Fibroblast of the aortic adventitia (primary cell): Measurements from ENCODE around the gene ARID1B. TPM values are rescaled to one million over a fixed set of nuclear protein-coding genes. Genes with fewer than 3 reads are reported as not detected.

Experiments
- DNase-seq: peaks from one replicate; pipeline ENCODE4 v3.0.0-alpha.2; 2010; ENCODE audit warnings: low read depth
- H3K4me3 ChIP-seq: 2 replicates; pipeline ENCODE4 v1.5.1; 2011; ENCODE audit warnings: low read depth, mild to moderate bottlenecking, control low read depth, low read length, moderate library complexity
- total RNA-seq: library from RNA; depleted of rRNA; stranded (reverse); fragments of >200 nt; gene quantifications from 2 replicates; pipeline ENCODE4 v1.2.3, GENCODE V29; 2012; ENCODE audit warnings: low replicate concordance
- TF ChIP-seq, protein P1 (sequence below): IDR thresholded peaks from 2 replicates; pipeline ENCODE4 v1.5.1; 2011; ENCODE audit warnings: mild to moderate bottlenecking, low read length, control low read depth, inconsistent platforms; ENCODE audit not compliant: insufficient read depth

Gene ARID1B
- total RNA-seq, 1 donor: 55.9 TPM

DNA sequence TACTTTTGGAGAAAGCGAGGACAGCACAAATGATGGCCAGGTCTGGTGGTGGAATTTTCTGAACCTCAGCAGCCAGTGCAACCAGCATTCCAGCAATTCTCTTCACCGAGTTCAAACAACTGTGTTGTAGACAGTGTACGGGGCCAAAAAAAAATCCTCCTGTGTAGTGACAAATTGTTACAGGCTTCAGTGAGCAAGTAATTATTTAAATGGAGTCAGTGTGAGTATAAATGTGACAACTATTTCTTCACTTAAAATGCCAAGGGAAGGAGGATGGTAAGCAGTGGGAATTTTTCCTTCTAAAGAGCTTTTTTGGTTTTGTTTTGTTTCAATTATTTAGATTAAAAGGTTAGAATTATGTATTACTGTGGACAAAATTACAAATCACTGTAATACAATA lies 392.0 kb downstream of the ARID1B start:
- DNase-seq: no peak

DNA sequence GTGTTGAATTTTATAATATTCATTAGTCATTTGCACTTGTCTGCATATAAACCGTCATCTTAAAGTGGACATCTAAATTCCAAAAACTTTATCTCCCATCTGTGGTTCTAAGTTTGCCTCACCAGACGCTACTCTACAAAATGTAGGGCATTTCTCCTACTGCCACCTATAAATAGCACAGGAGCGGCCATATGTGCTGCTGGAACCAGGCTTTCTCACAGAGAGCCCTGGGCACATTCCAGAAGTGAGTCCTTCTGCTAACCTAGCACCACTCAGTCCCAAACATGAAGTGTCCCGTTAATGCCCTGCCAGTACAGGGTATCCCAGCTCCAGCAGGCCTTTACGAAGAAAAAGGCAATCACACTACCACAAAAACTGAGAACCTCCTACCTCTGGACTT lies 392.5 kb downstream of the ARID1B start:
- TF ChIP-seq, protein P1, sequence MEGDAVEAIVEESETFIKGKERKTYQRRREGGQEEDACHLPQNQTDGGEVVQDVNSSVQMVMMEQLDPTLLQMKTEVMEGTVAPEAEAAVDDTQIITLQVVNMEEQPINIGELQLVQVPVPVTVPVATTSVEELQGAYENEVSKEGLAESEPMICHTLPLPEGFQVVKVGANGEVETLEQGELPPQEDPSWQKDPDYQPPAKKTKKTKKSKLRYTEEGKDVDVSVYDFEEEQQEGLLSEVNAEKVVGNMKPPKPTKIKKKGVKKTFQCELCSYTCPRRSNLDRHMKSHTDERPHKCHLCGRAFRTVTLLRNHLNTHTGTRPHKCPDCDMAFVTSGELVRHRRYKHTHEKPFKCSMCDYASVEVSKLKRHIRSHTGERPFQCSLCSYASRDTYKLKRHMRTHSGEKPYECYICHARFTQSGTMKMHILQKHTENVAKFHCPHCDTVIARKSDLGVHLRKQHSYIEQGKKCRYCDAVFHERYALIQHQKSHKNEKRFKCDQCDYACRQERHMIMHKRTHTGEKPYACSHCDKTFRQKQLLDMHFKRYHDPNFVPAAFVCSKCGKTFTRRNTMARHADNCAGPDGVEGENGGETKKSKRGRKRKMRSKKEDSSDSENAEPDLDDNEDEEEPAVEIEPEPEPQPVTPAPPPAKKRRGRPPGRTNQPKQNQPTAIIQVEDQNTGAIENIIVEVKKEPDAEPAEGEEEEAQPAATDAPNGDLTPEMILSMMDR: no peak
- DNase-seq: no peak
- H3K4me3 ChIP-seq: no peak overlapping the region

More for the DNA sequence above, 392.0 kb downstream of the ARID1B start:
- H3K4me3 ChIP-seq: no peak overlapping the region
- TF ChIP-seq, protein P1: no peak

DNA sequence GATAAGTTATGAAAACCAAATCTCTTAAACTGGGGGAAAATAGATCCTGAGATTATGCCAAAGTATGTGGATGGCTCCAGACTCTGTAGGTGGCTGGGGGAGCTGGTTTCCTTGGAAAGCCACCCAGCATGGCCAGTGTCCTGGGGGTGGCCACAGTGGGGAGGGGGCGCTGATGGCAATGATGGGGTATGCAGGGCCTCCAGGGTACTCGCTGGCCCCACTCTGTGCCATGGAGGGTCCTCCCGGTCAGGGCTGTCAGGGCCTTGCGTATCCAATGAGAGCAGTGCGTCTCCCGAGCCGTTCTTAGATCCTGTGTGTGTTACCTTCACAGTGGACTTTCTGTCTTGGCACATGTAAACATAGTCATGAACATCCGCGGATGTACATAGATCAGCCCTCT lies 393.4 kb downstream of the ARID1B start:
- TF ChIP-seq, protein P1: no peak
- H3K4me3 ChIP-seq: no peak overlapping the region
- DNase-seq: no peak

DNA sequence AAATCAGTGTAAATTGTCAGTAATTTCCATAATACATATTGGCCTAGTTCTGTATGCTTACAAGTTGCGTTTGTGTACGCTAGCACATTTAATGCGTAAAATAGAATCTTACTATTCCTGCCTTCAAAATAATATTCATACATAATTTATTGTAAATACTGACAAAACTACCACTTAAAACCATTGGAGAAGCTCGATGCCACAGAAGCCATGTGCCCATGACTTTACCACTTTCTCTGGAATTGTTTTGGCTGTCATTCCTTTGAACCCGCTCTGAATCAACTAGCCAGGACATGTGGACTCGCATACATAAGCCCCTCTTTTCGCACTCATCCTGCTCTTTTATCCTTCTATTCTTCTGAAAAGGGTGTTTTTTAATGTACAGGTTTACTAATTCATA lies 394.6 kb downstream of the ARID1B start:
- no peak for DNase-seq
- TF ChIP-seq, protein P1: no peak
- no peak overlapping the region for H3K4me3 ChIP-seq

DNA sequence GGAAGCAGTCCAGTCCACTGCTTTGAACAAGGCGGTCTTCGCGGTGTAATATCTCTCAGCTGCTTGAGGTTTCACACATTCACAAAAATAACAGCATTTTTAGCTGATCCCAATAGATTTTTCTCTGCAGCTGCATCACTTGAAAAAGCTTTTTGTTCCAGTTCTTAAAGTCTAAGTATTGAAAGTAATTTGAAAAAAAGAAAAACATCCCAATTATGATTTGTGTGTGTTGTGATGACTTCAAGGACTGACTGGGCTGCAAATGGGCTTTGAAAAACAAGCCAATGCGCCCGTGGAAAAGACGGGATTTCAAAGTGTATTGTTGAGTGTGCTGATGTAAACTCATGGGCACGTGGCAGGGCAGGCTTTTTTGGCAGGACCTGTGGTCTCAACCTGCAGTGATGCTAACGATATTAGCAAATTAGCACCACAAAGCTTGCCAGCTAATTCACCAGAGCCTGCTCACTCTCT lies 395.1 kb downstream of the ARID1B start:
- TF ChIP-seq, protein P1: no peak
- peak; percentile 27 for DNase-seq
- H3K4me3 ChIP-seq: no peak overlapping the region

DNA sequence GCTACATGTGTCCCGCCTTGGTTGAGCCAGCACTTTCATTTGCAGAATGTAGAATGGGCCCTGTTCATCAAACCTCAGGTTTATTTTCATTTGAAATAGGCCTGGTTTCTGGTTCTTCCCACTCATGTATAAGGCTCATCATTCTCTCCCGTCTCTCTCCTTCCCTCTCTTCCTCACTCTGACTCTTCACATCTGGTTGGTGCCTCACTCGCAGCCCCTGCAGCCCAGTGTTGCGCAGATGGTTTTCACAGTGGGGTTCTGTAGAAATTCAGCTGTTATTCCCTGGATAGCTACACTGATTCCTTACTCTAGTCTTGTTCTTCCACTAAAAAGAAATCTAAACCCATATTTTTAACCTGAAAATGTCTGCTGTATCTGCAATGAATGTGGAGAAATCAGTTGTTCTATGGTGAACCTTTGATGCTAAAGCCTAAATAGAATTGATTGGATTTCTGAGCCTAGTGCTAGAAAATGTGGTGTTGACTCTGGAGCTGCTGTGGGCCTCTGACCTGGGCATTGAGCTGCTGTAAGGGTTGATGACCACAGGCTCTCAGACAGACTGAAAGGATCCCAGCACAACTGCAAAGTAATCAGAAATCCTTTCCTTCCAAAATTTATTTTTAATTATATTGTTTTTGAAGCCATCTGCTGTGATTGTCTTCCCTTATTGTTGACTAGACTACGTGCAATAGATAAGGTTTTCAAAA lies 395.8 kb downstream of the ARID1B start:
- DNase-seq: no peak
- TF ChIP-seq, protein P1: no peak
- H3K4me3 ChIP-seq: no peak overlapping the region

DNA sequence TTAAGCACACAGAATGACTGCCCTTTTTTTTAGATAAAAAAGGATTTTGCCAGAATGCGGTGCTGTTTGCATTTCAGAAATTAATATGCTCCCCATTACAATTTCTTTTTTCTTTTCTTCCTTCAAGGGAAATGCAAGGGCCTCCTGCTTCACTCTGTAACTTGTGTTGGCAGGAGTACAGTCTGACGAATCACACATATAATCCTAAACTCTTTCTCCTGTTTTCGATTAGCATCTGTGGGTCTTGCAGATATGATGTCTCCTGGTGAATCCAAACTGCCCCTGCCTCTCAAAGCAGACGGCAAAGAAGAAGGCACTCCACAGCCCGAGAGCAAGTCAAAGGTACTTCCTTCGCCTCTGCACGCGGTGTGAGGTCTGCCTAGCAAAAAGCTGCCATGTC lies 396.6 kb downstream of the ARID1B start:
- DNase-seq: peak; percentile 49
- no peak overlapping the region for H3K4me3 ChIP-seq

More for the DNA sequence above, 396.6 kb downstream of the ARID1B start:
- TF ChIP-seq, protein P1: no peak
